Thyroid gland (tissue), 4 donors: Measurements from ENCODE around the gene PLET1.

Source experiments
- POLR2A ChIP-seq, 2 donors: fragments of 450-650 bp; IDR thresholded peaks; one replicate each; pipeline ENCODE4 v1.6.1; 2017; ENCODE audit warnings: antibody characterized with exemption in 2 of 2, mild to moderate bottlenecking in 2 of 2, moderate library complexity in 1 of 2
- TF ChIP-seq, protein P1 (sequence below), 6 experiments: fragments of 200-600 bp in 3 of 6; fragments of 450-650 bp in 3 of 6; sonication (generic) in 3 of 6; IDR thresholded peaks; one replicate each; pipeline ENCODE4 v1.5.1; 2016 to 2019; ENCODE audit warnings: antibody characterized with exemption in 6 of 6, mild to moderate bottlenecking in 2 of 6, inconsistent platforms in 1 of 6, moderate library complexity in 1 of 6

DNA sequence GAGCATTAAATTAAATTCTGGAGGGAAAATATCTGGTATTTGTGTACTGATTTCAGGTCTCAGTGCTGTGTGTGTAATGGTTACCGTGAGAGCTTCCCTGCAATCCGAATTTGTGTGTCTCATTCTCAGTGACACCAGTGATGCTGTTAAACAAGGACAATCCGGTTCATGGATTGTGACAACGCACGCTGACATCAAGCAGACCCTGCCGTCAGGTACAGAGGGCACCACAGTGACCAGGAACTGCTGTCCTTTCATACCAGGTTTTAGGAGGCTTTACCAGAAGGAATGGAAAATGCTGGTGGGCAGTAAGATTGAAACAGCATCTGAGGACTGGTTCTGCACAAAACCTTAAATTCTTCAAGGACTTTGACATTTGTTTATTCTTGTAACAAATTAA, 30.5 kb upstream of the PLET1 start:
- TF ChIP-seq, protein P1, sequence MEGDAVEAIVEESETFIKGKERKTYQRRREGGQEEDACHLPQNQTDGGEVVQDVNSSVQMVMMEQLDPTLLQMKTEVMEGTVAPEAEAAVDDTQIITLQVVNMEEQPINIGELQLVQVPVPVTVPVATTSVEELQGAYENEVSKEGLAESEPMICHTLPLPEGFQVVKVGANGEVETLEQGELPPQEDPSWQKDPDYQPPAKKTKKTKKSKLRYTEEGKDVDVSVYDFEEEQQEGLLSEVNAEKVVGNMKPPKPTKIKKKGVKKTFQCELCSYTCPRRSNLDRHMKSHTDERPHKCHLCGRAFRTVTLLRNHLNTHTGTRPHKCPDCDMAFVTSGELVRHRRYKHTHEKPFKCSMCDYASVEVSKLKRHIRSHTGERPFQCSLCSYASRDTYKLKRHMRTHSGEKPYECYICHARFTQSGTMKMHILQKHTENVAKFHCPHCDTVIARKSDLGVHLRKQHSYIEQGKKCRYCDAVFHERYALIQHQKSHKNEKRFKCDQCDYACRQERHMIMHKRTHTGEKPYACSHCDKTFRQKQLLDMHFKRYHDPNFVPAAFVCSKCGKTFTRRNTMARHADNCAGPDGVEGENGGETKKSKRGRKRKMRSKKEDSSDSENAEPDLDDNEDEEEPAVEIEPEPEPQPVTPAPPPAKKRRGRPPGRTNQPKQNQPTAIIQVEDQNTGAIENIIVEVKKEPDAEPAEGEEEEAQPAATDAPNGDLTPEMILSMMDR (IDR thresholded peaks at IDR 0.05): no peak
- TF ChIP-seq POLR2A (IDR thresholded peaks at IDR 0.05): no peak
